NCI-H2171 (cell line): ENCODE data around the gene POLG.
A peak's percentile ranks its signal among the peaks of the same experiment; 100 is the strongest.

Source experiments
- DNase-seq: peaks from one replicate; lab custom pipeline; 2025; lab: John Stamatoyannopoulos, UW

The POLG gene

DNA sequence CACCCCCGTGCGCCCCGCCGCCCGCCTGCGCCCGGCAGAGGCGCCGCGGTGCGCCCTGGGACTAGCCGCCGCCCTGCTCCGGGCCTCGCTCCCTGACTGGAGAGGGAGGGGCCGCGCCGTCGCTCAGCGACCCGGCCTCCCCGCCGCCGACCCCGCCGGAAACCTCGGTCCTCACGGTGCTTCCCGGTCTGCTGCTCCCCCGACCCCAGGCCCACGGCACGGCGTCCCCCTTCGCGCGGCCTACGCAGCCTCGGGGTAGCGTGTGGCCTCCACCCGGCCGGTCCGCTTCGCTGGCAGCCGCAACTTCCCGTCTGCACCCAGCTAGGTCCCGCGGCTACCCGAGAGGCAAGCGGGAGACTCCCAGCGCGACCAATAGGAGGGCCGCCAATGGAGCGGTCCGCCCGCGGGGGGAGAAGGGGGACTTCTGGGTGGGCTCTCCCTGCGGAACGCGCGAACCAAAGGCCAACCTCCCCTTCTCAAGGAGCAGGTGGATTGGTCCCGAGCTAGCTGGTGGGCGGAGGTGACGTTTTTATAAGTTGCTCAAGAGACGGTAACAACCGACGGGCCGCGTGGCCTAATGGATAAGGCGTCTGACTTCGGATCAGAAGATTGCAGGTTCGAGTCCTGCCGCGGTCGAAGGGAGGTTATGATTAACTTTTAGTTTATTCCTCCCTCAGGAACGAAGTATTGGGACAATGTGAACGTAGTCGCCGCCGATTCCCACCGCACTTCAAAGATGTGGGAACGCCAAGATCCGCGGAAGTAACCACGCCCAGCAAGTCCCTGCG is at the start of gene POLG:
TSS of gene POLG (minus strand) at position 315 of the 788 bp plus-strand sequence. CDS start 1,070 bp downstream, outside the sequence.
- DNase-seq, result peak; percentile 97

DNA sequence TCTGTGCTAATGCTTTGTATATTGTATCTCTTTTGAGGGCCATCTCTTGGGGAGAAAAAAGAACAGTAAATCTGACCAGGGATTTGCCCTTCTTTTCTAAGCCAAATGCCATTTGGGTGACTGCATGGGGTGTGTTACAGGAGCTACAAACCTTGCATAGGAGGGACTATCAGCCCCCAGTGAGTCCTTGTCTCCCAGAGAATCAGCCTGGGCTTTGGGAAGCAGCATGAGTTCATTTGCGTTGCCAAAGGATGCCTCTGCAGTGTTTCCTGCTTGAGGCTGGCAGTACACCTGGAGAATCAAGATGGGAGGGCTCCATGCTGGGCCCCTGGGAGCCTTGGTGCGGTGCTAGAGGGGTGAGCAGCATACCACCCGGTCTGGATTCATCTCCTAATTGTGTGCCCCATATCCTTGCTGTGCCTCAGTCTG is 49.6 kb upstream of the POLG start:
- DNase-seq, result no peak

DNA sequence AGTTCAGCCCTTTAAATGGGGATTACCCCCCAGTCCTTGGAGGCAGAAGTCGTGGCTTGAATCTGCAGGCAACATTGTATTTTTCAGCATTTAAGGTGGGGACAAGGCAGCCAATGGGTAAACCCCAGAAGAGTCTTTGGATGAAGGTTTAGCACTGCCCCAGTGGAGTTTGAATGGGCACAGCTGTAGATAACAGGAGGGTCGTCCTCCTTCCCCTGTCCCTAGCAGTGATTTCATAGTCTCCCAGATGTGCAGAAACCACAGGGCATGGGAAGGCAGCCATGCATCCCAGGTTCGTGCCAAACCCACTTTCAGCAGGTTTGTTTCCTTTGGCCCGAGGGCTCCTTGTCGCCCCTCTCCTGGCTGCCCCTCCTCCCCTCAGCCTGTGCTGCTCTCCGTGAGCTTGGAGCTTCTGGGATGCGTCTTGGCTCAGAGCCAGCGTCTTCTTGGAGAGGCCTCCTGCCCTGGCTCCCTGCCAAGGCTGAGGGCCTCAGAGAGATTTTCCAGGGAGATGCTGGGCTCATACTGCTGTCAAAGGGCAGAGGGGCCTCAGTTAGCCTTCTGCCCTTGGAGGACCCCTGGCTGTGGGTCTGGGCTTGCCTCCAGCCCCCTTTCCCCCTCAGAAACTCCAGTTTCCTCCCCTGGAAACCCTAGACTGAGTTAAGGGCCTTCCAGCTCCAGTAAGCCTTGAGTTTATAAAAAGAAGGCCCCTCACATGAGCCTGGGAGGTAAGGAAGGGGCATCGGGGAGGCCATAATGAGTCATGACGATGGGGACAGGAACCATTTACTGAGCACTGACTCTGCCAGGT is 48.9 kb upstream of the POLG start:
- peak; percentile 97 for DNase-seq

DNA sequence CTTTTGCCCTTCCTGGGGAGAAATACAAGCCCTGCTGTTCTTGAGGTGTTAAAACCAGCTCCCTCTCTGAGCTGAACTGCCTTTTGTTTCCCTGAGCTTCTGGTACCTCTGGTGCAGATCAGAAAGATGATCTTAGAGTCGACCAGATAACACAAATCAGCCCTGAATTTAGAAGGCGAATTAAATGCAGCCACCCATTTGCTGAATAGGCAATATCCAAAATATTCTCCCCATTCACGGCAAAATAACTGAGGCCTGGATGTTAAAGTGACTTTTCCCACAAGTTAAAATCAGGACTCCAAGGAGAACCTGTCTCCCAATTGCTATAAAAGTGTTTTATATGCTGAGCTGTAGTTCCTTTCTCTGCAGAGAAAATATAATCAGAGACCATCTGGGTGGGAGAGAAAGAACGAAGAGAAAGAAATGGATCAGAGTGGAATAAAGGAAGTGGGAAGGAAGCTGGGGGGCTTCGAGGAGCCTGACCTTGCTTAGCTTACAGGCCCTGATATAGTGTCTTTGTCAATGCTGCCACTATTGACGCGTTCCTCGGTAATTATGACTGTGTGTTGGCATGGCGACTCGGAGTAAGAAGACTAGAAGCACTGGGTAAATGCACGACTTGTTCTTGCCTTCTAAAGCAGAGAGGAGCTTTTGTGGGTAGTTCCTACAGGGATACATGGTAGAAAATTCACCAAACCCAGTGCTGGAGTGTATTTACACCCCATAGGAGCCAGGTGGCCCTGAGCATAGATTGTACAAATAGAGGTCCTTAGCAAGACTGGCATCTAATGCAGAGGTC is 47.5 kb upstream of the POLG start:
- DNase-seq, result no peak

DNA sequence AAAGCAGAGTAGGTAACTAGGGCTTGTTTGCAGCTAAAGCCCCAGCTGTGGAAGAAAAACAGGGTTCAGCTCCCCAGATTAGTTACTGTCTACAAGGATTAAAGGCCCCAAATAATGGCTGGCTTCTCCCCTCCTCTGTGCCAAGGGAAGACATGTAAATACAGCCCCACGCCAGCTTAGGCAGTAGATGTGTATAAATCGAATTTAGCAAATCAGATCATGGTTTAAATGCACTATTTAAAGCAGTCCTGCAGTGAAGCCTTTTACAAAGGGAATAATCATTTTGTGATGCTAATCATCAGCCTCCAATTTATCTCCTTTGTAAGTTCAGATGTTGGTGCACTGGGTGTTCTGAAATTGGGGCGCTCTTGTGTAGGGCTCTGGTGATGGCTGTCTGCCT is 46.7 kb upstream of the POLG start:
- no peak for DNase-seq

DNA sequence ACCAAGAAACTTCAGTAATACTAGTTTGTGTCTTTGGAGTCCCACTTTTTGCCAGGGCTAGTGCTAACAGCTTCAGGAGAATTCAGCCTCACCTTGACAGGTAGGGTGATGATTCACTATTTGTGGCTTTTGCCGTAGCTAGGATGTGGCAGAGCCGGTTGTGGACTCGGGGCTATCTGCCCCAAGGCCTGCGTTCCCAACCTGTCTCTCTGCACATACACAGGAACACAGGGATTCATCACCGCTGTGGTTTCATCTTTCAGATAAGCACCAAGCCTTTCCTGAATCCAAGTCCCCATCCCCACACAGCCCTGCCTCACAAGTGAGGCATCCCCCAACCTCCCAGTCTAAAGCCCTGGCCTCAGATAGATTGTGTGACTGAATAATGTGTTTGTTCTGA is 45.2 kb upstream of the POLG start:
- DNase-seq, result no peak

DNA sequence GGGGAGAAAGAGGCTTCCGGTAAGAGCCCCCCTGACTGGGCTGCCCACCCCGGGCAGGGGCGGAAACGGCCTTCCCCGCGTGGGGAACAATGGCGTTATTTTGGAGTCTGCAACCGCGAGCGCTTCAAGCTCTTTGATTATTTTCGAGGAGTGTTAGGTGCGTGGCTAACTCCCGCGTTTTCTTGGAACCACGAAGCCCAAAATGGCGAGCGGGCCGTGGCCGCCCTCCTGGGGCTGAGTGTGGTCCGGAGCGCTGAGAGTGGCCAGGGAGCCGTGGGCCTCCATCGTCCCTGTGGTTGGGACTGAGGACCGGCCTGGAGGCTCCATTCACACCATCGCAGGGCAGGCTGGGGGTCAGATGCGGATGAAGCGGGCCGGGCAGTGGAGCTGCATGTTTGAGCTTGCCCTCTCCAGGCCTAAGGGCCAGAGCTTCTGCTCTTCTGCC is 44.6 kb upstream of the POLG start:
- no peak for DNase-seq

DNA sequence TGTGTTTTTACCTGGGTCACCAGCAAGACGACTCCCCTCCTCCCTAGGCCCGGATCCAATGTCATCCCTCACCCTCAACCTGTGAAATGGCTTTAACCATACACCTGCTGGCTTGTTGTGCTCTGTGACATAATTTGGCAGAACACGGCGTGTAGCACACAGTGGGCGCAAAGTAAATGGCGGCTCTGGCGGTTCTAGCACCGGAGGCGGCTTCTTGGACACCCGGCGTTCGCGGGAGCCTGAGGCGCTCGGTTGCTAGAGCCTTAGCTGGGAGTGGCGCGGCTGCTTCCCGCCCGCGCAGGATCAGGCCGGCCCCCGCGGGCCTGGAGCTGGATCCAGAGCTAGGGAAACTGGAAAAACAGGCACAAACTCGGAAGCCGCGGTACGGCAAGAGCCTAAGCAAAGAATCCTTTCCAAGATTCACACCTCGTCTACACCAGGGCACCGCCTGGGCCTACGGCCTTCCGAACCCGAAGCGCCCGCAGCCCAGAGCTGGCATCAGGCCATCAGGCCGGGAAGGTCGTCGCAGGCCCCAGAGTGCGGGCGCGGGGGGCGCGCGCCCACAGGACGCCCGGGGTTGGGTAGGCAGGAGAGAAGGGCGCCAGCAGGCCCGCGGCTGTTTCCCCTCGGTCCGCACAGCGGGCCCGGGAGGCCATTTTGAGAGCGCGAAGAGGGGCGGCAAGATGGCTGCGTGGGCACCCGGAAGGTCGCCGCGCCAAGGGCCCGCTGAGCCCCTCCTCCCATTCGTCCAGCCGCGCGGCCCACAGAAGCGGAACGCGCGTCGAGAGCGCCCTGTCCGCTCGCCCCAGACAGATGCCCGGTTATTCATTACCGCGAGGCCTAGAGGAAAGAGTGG is 43.9 kb upstream of the POLG start:
- DNase-seq, result no peak

DNA sequence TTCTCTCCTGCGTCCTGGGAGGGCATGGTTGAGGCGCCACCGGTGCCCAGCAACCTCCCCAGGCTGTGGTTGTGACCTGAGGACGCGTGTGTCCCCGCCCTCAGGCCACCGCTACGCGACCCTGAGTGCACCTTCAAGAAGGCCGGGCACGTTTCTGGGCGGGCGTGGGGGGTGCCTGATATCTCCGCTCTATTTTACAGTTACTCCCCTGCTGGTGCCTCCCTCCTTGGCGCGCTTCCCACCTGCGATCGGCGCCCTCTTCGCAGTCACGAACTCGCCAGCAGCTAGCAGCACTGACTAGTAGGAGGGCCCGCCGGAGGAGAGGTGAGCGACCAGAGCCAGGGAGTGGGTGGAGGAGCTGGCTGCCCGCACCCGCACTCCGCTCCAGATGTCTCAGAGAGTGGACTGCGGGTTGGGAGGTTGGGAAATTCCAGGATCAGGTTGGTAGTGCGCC is 43.2 kb upstream of the POLG start:
- no peak for DNase-seq

DNA sequence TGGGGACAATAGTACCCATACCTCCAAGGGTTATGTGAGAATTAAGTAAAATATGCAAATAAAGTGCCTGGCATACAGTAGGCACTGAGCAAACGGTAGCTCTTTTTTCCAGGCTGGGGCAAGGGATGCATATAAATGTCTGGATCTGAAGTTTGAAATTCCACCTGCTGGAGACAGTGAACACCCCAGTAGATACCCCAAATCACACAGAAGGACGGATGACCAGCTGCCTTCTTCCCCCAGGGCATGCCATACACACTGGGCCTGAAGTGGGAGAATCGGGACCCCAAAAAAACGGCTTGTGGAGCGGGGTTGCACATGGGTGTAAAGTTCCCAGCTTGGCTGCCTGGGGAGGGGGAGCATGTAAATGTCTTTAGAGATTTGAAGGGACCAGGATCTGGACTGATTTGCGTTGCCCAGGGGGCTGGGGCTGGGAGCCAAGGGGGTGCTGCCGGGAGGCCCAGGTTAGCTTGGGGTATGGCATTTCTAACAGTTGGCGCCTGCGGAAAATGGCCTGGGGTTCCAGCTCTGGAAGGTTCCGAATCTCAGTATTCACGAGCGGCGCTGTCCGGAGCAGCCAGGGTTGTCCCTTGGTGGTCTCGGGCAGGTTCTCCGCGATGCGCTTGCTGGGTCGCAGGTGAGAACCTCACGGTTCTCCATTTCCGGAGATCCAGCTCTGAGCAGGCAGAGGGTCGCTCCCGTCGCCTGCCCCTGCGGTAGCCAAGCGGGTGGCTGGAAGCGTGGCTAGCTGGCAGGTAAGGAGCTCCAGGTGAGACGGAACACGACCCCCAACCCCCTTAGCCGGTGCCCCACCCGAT is 42.6 kb upstream of the POLG start:
- no peak for DNase-seq

DNA sequence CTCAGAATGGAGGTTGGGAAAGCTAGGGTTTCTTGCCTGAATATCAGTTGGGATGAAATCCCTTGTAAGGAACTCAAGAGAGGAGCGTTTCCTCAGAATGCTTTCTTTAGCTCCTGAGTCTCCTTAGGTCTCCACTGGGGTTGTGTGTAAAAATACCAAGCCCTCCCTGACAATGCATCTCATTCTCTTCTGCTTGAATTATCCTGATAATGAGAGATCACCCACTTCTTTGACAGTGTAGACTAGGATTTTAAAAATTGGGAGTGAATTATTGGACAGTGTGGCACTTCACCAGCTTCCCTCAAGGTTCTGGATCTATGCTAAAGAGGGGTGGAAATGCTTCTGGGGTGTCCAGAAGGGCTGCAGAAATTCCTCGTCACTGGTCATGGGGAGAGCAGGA is 41.8 kb upstream of the POLG start:
- no peak for DNase-seq

DNA sequence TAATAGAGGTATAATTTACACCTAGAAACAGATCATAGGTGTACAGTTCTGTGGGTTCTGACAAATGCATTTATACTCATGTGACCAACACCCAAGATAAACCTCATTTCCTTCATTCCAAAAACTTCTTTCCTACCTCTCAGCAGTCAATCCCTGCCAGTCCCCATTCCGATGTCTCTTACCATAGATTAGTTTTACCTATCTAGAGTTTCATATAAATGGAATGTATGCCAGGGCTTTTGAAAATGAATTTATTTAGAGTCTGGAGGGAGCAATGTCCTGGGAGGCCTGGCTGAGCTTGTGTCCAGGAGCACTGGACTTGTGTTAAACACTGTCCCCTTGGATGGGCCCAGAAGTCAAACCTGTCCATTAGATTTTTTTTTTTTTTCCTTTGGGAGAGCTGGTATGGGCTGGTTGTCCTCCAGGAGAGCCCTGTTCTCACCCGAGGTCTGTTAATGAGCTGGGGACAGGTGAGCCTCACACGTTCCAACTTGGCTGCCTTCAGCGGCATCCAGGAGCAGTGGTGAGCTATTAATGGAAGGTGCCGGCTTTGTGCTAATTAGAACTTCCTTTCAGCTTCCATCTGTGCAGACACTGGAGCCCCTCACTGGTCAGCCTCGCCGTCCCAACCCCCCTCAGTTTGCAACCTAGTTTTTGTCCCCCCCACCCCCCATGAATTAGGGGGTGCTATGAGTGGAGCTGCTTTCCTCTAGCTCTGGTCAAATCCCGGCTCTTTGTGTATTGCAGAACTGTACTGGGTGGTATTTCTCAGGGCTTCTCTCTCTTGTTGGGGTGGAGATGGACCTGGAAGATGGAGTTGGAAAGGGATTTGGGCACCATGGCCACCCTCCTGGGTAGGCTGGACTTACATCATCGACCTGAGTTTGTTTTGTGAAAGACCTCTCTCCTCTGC is 40.7 kb upstream of the POLG start:
- DNase-seq, result no peak

DNA sequence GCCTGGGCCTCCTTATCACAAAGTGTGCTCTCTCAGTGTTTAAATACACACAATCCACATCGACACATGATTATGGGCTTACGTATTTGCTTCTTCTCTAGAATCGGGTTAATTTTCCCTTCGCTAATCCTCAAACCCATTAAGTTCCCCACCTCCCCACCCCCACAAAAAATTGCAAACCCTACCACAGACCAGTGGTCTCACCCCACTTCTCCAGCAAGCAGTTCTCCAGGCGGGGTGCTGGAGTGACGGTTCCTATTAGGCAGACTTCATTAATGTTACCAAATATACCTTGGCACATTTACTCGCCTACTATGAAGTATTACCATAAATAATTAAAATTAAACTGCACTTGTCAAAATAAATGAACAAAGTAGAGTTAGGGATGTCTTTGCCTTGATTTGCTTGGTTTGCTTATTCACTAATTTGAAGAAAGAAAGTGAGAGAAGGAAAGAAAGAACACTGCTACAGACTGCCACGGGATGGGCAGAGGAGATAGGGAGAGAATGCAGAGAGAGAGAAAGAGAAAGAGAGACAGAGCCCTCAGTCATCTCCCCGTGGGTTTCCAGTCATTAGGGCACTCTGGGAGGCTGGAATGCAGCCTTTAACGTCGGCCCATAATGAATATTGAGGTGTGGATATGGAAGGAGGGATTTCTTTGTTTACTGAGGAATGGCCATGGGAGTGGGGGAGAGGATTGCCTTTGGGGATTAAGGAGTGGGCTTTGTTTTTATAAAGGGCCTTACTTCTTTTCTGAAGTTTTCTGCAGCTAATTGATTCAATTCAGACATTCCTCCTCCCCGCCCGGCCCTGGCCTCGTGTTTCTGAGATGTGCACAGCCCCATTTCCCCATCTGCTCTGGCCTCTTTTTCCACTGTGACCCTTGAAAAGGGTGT is 39.7 kb upstream of the POLG start:
- no peak for DNase-seq

DNA sequence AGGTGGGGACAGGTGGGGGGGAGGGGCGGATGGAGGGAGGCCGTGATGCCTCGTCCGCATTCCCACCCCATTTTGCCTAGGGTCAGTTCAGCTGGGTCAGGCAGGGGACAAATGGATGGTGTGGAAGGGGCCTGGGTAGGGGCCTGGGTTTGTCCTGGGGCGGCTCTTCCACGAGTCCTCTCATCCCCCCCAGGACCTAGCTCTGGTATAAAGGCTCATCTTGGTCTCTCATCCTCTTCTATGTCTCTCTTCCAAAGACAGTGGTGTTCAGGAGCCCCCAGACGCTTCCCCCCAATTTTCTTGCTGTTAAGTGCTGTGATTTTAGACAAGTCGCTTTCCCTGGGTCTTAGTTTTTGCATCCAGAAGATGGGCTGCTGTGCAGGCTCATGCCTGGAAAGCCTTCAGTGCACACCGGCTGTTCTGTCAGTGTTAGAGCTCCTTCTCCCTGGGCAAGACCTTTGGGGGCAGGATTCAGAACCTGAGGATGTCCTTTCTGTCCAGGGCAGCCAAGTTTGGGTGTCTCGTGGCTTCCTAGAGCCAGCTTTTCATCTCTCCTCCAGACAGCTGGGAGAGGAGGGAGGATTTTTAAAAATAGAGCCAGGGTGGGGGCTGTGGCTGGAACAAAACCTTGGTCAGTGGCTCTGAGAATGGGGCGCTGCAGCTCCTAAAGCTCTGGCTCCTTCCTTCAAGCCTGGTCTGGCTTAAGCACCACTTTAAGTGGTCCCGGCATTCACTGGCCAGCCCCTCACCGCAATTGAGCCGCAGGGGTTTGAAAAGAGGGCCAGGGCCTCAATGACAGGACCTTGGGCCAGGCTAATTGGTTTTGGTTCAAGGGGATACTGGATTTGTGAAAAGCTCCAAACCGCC is 37.7 kb upstream of the POLG start:
- DNase-seq, result no peak

DNA sequence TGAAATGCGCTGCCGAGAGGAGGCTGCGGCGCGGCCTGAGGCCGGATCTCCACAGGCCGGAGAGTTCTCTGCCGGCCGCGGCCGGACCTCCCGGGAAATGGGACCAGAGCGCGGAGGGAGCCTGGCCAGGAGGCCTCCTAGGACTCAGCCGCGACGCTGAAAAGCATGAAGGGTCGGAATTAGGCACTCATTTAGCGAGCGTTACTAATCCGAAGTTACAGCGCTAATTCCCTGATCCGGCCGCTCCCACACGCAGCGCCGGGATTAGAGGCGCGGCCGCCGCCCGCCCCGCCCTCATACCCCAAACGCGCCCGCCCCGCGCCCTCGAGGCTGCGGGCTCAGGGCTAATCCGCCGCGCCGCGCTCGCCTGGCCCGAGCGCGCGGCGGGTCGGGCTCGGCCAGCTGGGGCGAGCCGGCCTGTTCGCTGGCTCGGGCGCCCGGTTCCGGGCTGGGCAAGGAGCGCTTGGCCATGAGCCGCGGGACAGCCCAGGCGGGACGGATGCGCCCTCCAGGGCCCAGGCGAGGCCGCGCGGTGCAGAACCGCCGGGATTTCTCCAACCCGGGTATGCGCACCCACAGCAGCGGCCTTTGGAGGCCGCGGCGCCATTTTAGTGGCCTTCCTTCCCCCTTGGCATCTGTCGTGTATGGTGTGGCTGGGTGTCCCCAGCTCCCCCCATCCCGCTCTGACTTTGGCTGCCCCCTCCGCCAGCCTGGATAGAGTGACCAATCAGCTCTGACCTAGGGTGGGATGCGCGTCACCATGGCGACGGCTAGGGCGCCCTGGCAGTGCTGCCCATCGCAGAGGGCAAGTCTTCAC is 36.8 kb upstream of the POLG start:
- DNase-seq, result no peak

DNA sequence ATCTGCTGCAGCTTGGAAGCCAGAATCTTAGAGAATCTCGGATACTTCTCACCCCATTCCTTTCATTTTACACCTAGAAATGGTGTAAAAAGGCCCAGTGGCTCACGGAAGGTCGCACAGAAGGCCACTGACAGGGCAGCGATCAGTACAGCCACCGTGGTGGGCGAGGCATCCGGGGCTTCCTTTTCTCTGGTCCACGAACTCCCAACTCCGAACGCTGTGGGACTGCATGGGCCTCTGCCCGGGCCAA is 36.3 kb upstream of the POLG start:
- DNase-seq, result no peak
